SK-N-SH (cell line): ENCODE results near the gene PDE6A. TPM values are rescaled to one million over a fixed set of nuclear protein-coding genes. Genes with fewer than 3 reads are reported as not detected.

ENCODE experiments used
- CTCF ChIA-PET: fragments of 300-600, 350-600 bp; formaldehyde crosslinking; extraction: SDS; loops from one replicate; lab custom pipeline; 2021; lab: Yijun Ruan, JAX
- POLR2A ChIA-PET: fragments of 350-600 bp; sonication (Branson Sonifier 250); formaldehyde crosslinking; extraction: SDS; loops from one replicate; lab custom pipeline; 2020; ENCODE audit warnings: antibody characterized with exemption, inconsistent platforms; lab: Yijun Ruan, JAX
- DNase-seq: peaks from one replicate; pipeline ENCODE4 v3.0.0; 2012
- H2AFZ ChIP-seq: fragments of 200-600 bp; sonication (generic); 2 replicates; pipeline ENCODE4 v1.8.1; 2016; ENCODE audit warnings: antibody characterized with exemption, mild to moderate bottlenecking, low read depth
- H3F3A ChIP-seq: fragments of 200-600 bp; sonication (generic); replicated peaks from 2 replicates; pipeline ENCODE3; 2016; ENCODE audit warnings: antibody characterized with exemption, mild to moderate bottlenecking; ENCODE audit not compliant: insufficient read depth
- H3K27ac ChIP-seq, 2 experiments: fragments of 200-500 bp in 1 of 2; fragments of 200-600 bp in 1 of 2; sonication (Bioruptor generic) in 1 of 2; sonication (generic), shearing (Covaris generic) in 1 of 2; 2 replicates each; pipeline versions ENCODE4 v1.5.1 to v1.6.1; 2014 to 2016; ENCODE audit warnings: low read depth in 2 of 2, inconsistent platforms in 1 of 2, low read length in 1 of 2, mild to moderate bottlenecking in 1 of 2, mixed read lengths in 1 of 2
- H3K27me3 ChIP-seq: fragments of 200-600 bp; sonication (generic), shearing (Covaris generic); 2 replicates; pipeline ENCODE4 v1.6.1; 2016; ENCODE audit warnings: mixed run types; ENCODE audit not compliant: insufficient read depth
- H3K36me3 ChIP-seq, 2 experiments: fragments of 200-500 bp in 1 of 2; fragments of 200-600 bp in 1 of 2; sonication (Bioruptor generic) in 1 of 2; sonication (generic) in 1 of 2; replicated peaks in 1 of 2; 2 replicates each; pipeline versions ENCODE3 to v1.5.1; 2014 to 2016; ENCODE audit warnings: low read length in 1 of 2, mild to moderate bottlenecking in 1 of 2; ENCODE audit not compliant: insufficient read depth in 2 of 2, control insufficient read depth in 1 of 2
- H3K4me1 ChIP-seq, 2 experiments: fragments of 200-500 bp in 1 of 2; fragments of 200-600 bp in 1 of 2; sonication (Bioruptor generic) in 1 of 2; sonication (generic), shearing (Covaris generic) in 1 of 2; 2 replicates each; pipeline versions ENCODE4 v1.5.1 to v1.6.1; 2014 to 2016; ENCODE audit warnings: low read depth in 1 of 2, low read length in 1 of 2, mixed run types in 1 of 2; ENCODE audit not compliant: insufficient read depth in 2 of 2, control insufficient read depth in 1 of 2
- H3K4me2 ChIP-seq: fragments of 200-600 bp; sonication (generic), shearing (Covaris generic); 2 replicates; pipeline ENCODE4 v1.6.1; 2017; ENCODE audit warnings: mixed run types
- H3K4me3 ChIP-seq, 2 experiments: fragments of 200-500 bp in 1 of 2; fragments of 200-600 bp in 1 of 2; sonication (Bioruptor generic) in 1 of 2; sonication (generic), shearing (Covaris generic) in 1 of 2; 2 replicates each; pipeline versions ENCODE4 v1.5.1 to v1.8.1; 2014 to 2016; ENCODE audit warnings: low read depth in 2 of 2, inconsistent platforms in 1 of 2, low read length in 1 of 2, mild to moderate bottlenecking in 1 of 2, mixed read lengths in 1 of 2, moderate library complexity in 1 of 2
- H3K79me2 ChIP-seq: fragments of 200-600 bp; sonication (generic); 2 replicates; pipeline ENCODE4 v1.8.1; 2017; ENCODE audit warnings: mild to moderate bottlenecking; ENCODE audit not compliant: insufficient read depth
- H3K9ac ChIP-seq: fragments of 200-600 bp; sonication (generic); 2 replicates; pipeline ENCODE4 v1.6.1; 2017; ENCODE audit warnings: mixed run types
- H3K9me2 ChIP-seq: fragments of 200-600 bp; sonication (generic); 2 replicates; pipeline ENCODE4 v1.6.1; 2017; ENCODE audit warnings: mixed run types
- H3K9me3 ChIP-seq: fragments of 200-600 bp; sonication (generic); 2 replicates; pipeline ENCODE4 v1.6.1; 2017; ENCODE audit warnings: mixed run types, mild to moderate bottlenecking, moderate library complexity
- H4K20me1 ChIP-seq: fragments of 200-600 bp; sonication (generic); 2 replicates; pipeline ENCODE4 v1.6.1; 2017; ENCODE audit warnings: mild to moderate bottlenecking, mixed run types; ENCODE audit not compliant: insufficient read depth
- CTCF ChIP-seq: fragments of 200-600 bp; sonication (generic); IDR thresholded peaks from 2 replicates; pipeline ENCODE4 v1.6.1; 2017; ENCODE audit warnings: antibody characterized with exemption, mild to moderate bottlenecking, moderate library complexity
- ELF1 ChIP-seq: IDR thresholded peaks from 2 replicates; pipeline ENCODE4 v1.4.0; 2012
- EP300 ChIP-seq, 2 experiments: IDR thresholded peaks; 2 replicates each; pipeline versions ENCODE4 v1.4.0 to v1.6.1; 2012; ENCODE audit warnings: borderline replicate concordance in 1 of 2, low read depth in 1 of 2, low read length in 1 of 2
- EZH2phosphoT487 ChIP-seq: fragments of 200-600 bp; sonication (generic); IDR thresholded peaks from 2 replicates; pipeline ENCODE4 v1.6.1; 2017; ENCODE audit warnings: low read depth, mixed run types, mild to moderate bottlenecking, antibody characterized with exemption, moderate library complexity, borderline replicate concordance
- FOXM1 ChIP-seq: IDR thresholded peaks from 2 replicates; pipeline ENCODE4 v1.4.0; 2012; ENCODE audit warnings: low read depth, mild to moderate bottlenecking
- GABPA ChIP-seq: IDR thresholded peaks from 2 replicates; pipeline ENCODE4 v1.4.0; 2012; ENCODE audit warnings: low read depth, mild to moderate bottlenecking
- JUND ChIP-seq: IDR thresholded peaks from 2 replicates; pipeline ENCODE4 v1.4.0; 2012
- MEF2A ChIP-seq: IDR thresholded peaks from 2 replicates; pipeline ENCODE4 v1.4.0; 2012; ENCODE audit warnings: low read depth, borderline replicate concordance
- MXI1 ChIP-seq: IDR thresholded peaks from 2 replicates; pipeline ENCODE4 v1.6.1; 2012; ENCODE audit warnings: mild to moderate bottlenecking, low read depth, low read length, improper control_type of control experiment
- NRF1 ChIP-seq: IDR thresholded peaks from 2 replicates; pipeline ENCODE4 v1.6.1; 2012; ENCODE audit warnings: low read depth, mild to moderate bottlenecking, low read length
- PBX3 ChIP-seq: IDR thresholded peaks from 2 replicates; pipeline ENCODE4; 2012
- POLR2AphosphoS5 ChIP-seq: IDR thresholded peaks from 2 replicates; pipeline ENCODE4 v1.6.1; 2012; ENCODE audit warnings: low read depth, low read length
- RAD21 ChIP-seq: IDR thresholded peaks from 2 replicates; pipeline ENCODE4 v1.6.1; 2012; ENCODE audit warnings: mild to moderate bottlenecking, low read length
- REST ChIP-seq: IDR thresholded peaks from 2 replicates; pipeline ENCODE4 v1.6.1; 2012; ENCODE audit warnings: mild to moderate bottlenecking, low read depth, low read length, moderate library complexity
- RXRA ChIP-seq: IDR thresholded peaks from 2 replicates; pipeline ENCODE4 v1.4.0; 2012; ENCODE audit warnings: low read depth, mild to moderate bottlenecking, borderline replicate concordance
- TEAD4 ChIP-seq: IDR thresholded peaks from 2 replicates; pipeline ENCODE4 v1.4.0; 2012; ENCODE audit warnings: mild to moderate bottlenecking, borderline replicate concordance; ENCODE audit not compliant: insufficient read depth
- WGBS: methylation state at CpG from one replicate; pipeline ENCODE4 v1.1.6; 2017; ENCODE audit warnings: low lambda C conversion rate; 5-methylcytosine and 5-hydroxymethylcytosine counted together
- polyA plus RNA-seq, 3 experiments: library from polyadenylated mRNA; depleted of rRNA; stranded (reverse); fragments of >200 nt; gene quantifications; 2 replicates each; pipeline ENCODE4 v1.2.3, GENCODE V29; 2012

PDE6A gene
- polyA plus RNA-seq, 1 of the 3 experiments (the other 2 are of a cell fraction), result 0.05 TPM

GRCh38 chr5:149912226-149912871 lies 32.2 kb downstream of the PDE6A start (continued):
- TF ChIP-seq EP300 (IDR thresholded peaks at IDR 0.05; ENCODE audit: borderline replicate concordance in 1 of 2, low read depth in 1 of 2, low read length in 1 of 2) (no peak), CTCF (no peak), FOXM1 (no peak)

- Histone ChIP-seq H3K79me2 (no peaks in the 10 kb centered on the region), H3F3A (no peaks in the 10 kb centered on the region), H3K27me3 (no peaks in the 10 kb centered on the region), H4K20me1 (no peaks in the 10 kb centered on the region), H3K4me2 (no peak overlapping the region), H3K36me3 (no peaks in the 10 kb centered on the region), H3K9ac (no peak overlapping the region), H2AFZ (no peak overlapping the region), H3K9me2 (no peaks in the 10 kb centered on the region), H3K27ac (no peak overlapping the region), H3K9me3 (no peaks in the 10 kb centered on the region), H3K4me3 (no peak overlapping the region), H3K4me1 (peaks cover 0 to 13% of the 10 kb centered on the region in 2 experiments; a peak in 1 of 4 replicates)
- TF ChIP-seq ELF1 (no peak), POLR2AphosphoS5 (no peak)
- no peak for DNase-seq
- ChIA-PET CTCF (interaction anchor here (1.1 to 2.9 kb wide), 2 partner anchors 58 to 79 kb away, joined by 3 to 13 read pairs; no protein-coding TSS in a partner anchor), POLR2A (no interaction called here)
- 92% methylated on average over 1 of the region's 1 CpG for WGBS
Measured at GRCh38 chr5:149911031-149911430, 33.6 kb downstream of the PDE6A start.

- no peak overlapping the region for H3K4me3 ChIP-seq
- no peaks in the 10 kb centered on the region for H4K20me1 ChIP-seq
- no peaks in the 10 kb centered on the region for H3K9me2 ChIP-seq
- DNase-seq, result no peak
- WGBS, result 66% methylated on average over 3 of the region's 3 CpGs
- ChIA-PET CTCF (interaction anchor here (1.4 kb wide), 1 partner anchor 83 kb away, joined by 5 read pairs; no protein-coding TSS in a partner anchor), POLR2A (no interaction called here)
- peaks cover 0 to 4% of the 10 kb centered on the region in 2 experiments; a peak in 1 of 4 replicates for H3K4me1 ChIP-seq
- no peak overlapping the region for H3K4me2 ChIP-seq
- no peaks in the 10 kb centered on the region; the same call in 1 of the 2 replicates for H3K27me3 ChIP-seq
- H2AFZ ChIP-seq, result no peak overlapping the region
- no peaks in the 10 kb centered on the region for H3F3A ChIP-seq
- no peaks in the 10 kb centered on the region for H3K9me3 ChIP-seq
- no peaks in the 10 kb centered on the region for H3K79me2 ChIP-seq
- H3K36me3 ChIP-seq, result no peaks in the 10 kb centered on the region
- no peak overlapping the region for H3K9ac ChIP-seq
- H3K27ac ChIP-seq, result no peak overlapping the region
- no peak for TF ChIP-seq MEF2A
- TF ChIP-seq EZH2phosphoT487, result no peak
- no peak for TF ChIP-seq JUND
- no peak for TF ChIP-seq RXRA
- no peak for TF ChIP-seq NRF1
- TF ChIP-seq PBX3, result no peak
- TF ChIP-seq RAD21, result no peak
- TF ChIP-seq MXI1, result no peak
- TF ChIP-seq POLR2AphosphoS5, result no peak
- TF ChIP-seq GABPA, result no peak
- TF ChIP-seq TEAD4, result no peak
- TF ChIP-seq REST, result no peak
- no peak for TF ChIP-seq CTCF
Measured at GRCh38 chr5:149907828-149908227, 36.8 kb downstream of the PDE6A start.
